ENCODE data around the gene TGFB2.

Gene TGFB2

DNA sequence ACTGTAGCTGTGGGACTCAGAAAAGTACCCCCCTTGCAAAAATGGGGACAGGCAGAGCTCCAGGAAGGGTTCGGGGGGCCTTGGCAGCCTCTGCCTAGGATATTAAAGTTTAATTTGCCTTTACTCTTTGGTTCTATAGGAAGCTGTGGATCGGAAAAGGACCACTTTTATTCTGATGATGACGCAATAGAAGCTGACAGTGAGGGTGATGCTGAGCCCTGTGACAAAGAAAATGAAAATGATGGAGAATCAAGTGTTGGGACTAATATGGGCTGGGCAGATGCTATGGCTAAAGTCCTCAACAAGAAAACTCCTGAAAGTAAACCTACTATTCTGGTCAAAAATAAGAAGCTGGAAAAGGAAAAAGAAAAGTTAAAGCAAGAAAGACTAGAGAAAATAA is 43.0 kb upstream of the TGFB2 start:
- no peak for DNase-seq (ENCODE audit: low read depth)
- TF ChIP-seq, protein P1, sequence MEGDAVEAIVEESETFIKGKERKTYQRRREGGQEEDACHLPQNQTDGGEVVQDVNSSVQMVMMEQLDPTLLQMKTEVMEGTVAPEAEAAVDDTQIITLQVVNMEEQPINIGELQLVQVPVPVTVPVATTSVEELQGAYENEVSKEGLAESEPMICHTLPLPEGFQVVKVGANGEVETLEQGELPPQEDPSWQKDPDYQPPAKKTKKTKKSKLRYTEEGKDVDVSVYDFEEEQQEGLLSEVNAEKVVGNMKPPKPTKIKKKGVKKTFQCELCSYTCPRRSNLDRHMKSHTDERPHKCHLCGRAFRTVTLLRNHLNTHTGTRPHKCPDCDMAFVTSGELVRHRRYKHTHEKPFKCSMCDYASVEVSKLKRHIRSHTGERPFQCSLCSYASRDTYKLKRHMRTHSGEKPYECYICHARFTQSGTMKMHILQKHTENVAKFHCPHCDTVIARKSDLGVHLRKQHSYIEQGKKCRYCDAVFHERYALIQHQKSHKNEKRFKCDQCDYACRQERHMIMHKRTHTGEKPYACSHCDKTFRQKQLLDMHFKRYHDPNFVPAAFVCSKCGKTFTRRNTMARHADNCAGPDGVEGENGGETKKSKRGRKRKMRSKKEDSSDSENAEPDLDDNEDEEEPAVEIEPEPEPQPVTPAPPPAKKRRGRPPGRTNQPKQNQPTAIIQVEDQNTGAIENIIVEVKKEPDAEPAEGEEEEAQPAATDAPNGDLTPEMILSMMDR (IDR thresholded peaks at IDR 0.05; ENCODE audit: control insufficient read depth, extremely low read depth, insufficient read depth) = no peak
- peak overlapping the region; percentile 22 for H3K4me3 ChIP-seq (ENCODE audit: low read depth, low read length)

DNA sequence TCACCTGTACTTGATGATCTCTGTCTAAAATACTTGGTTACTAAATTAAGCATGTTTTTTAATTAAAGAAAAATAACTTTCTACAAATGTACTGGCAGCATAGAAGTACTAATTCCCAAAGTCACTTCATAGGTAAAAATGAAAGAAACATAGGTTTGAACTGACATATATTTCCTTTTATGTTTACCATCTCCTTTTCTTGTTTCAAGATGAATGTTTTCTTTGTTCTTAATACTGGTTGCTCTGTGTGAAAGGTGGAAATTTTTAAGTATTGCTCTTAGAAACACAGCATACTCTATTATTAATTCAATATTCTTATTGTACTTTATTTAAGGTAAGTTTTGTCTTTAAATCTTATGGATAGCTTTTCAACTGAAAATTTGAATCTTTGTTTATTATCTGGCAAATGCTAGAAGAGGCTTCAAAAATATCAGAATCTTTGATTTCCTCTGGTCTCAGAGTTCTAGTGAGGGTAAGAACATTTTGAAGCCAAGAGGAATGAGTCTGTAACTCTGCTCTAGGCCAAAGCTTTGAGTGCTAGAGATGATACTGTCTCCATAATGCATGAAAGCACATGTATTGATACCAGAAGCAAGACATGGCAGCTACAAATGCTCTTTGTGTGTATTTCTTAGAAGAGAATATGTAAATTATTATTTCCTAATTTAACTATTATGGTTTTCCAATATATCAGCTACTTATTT is 41.8 kb upstream of the TGFB2 start:
- TF ChIP-seq, protein P1 (IDR thresholded peaks at IDR 0.05; ENCODE audit: control insufficient read depth, extremely low read depth, insufficient read depth) = no peak
- no peak for DNase-seq (ENCODE audit: low read depth)
- H3K4me3 ChIP-seq (ENCODE audit: low read depth, low read length) = no peak overlapping the region; the same call in 1 of the 2 replicates

DNA sequence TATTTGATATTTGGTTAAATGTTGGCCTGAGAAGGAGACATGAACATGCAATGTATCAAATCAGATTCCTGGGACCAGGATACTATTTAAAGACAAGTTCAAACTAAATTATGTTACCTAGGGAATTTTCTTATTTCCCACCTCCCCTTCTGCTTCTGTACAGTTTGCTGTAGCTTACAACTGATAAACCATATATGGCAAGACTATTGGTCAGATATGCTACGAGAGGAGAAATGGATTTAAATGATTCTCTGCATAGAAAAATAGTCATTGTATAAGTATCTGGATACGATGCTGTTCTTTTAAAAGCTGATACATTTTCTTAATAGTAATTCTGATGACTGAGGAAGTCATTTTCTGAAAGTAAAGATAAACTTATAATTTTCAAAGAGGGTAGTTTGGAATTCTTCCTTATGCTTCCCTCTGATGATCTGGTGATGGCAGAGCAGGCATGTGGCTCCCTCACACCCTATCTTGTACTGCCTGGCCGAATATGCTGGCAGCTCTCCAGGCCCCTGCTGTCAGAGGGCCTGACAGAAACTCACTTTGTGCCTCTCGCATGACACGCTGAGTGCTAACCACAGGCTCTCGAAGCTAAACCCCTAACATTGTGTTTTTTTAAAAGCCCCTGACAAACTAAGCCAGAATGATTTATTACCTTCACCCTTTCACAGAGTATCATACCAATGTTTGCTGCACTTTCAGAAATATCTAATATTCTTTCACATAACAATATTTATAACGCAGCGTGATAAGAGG is 40.7 kb upstream of the TGFB2 start:
- TF ChIP-seq, protein P1 (IDR thresholded peaks at IDR 0.05; ENCODE audit: control insufficient read depth, extremely low read depth, insufficient read depth) = no peak
- DNase-seq (ENCODE audit: low read depth) = no peak
- no peak overlapping the region for H3K4me3 ChIP-seq (ENCODE audit: low read depth, low read length)

DNA sequence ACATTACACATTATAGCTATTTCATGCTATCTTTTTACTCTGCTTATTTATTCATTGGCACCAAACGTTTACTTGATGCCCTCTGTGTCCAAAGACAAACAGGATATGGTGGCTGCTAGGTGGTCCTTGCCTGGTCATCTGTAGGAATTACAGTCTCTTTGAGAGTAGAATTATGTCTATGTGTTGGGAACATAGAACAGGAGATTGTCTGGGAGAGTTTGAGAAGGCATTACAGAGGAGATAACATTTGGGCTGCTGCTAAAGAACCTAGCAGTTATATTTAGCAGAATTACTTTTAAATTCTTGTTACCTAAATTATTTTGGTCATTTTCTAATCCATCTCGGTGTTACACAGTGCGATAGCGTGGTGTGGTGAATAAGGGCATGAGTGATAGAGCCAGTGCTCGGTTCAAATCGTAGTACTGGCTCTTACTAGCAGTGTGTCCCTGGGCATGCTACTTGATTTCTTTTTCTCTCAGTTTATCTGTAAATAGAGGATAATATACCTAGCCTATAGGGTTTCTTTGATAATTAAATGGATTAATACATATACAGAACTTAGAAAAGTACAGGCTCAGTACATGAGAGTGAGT is 39.6 kb upstream of the TGFB2 start:
- TF ChIP-seq, protein P1 (IDR thresholded peaks at IDR 0.05; ENCODE audit: control insufficient read depth, extremely low read depth, insufficient read depth) = no peak
- H3K4me3 ChIP-seq (ENCODE audit: low read depth, low read length) = no peak overlapping the region
- no peak for DNase-seq (ENCODE audit: low read depth)

DNA sequence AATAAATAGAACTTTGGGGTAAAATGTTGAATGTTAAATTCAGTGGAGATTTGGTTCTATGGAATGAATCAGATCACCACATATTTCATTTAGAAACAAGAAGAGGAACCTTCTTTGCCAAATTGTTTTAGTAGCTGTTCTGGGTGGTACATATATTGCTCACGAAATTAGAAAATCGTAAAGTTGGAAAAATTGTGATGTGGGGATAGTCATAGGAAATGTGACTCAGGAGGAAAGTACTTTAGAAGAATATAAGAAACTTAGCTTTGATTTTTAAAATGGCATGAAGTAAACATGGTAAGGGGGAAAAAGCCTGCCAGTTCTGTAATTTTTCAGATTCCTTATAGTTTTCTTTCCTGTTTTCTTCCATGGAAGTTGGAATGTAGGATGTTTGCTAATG is 32.6 kb upstream of the TGFB2 start:
- no peak for DNase-seq (ENCODE audit: low read depth)
- no peak overlapping the region for H3K4me3 ChIP-seq (ENCODE audit: low read depth, low read length)
- TF ChIP-seq, protein P1 (IDR thresholded peaks at IDR 0.05; ENCODE audit: control insufficient read depth, extremely low read depth, insufficient read depth) = no peak

DNA sequence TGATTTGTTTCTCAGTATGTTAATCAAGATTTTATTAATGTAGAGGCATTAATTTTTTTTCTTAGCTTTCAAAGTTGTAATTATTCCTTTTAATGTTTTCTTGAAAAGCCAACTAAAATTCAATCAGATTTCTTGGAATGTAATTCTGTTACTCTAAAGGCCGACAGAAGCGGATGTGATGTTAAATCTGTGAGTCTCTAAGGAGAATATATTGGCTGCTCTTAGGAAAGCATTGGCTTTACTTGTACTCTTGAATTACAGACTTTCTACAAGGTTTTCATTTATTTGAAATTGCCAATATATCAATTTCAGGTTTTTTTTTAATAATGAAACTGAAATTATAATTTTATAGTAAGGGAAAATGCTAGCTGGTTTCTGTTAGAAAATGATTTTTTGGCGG is 30.8 kb upstream of the TGFB2 start:
- TF ChIP-seq, protein P1 (IDR thresholded peaks at IDR 0.05; ENCODE audit: control insufficient read depth, extremely low read depth, insufficient read depth) = no peak
- DNase-seq (ENCODE audit: low read depth) = no peak
- H3K4me3 ChIP-seq (ENCODE audit: low read depth, low read length) = no peak overlapping the region

Measured in LNCaP clone FGC (cell line).